ENCODE measurements around the gene TAX1BP3. TPM values are rescaled to one million over a fixed set of nuclear protein-coding genes. Genes with fewer than 3 reads are reported as not detected.

Gene TAX1BP3
- total RNA-seq, 2 donors from 2014 or later = 148 to 195 TPM

DNA sequence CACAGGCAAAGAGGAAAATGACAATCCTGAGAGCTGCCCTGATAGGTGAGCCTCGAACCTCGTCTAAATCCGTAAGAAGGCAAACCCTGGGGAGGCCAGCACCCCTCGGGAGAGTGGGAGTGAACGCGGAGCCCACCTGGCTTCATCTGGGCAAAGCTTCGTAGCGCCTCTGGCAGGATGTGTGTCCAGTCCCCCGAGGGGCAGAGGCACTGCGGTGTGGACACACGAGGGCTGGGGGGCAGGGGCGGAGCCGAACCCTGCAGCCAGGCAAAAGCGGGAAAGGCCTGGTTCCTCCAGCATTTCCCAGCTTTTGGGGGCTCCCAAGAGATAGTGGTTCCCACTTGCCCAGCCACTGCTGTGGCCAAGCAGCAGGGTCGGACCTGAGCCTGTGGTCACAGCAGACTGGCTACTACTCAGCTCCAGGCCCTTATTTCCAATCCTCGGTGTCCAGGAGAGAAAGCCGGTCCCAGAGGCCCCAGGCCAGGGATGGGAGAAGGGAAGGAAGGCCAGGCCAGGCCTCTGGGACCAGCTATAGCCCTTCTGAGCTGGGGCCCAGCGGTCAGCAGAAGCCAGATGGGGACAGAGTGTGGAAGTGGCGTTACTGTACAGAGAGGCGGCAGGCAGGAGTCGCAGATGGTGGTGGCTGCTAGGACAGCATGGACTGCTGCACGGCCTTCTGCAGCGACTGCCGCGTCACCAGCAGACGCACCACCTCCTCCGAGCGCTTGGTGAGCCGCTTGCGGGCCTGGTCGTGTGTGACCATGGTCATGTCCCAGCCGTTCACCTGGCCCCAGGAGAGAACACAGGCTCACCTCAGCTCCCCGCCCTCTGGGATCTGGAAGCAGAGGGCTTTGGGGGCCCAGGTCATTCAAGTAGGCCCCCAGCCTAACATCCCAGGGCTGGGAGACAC is 5.0 kb downstream of the TAX1BP3 start:
- Histone ChIP-seq H3K27ac (no peak overlapping the region), H3K36me3 (peaks cover 7% of the 10 kb centered on the region), H3K4me3 (no peak overlapping the region), H3K27me3 (no peaks in the 10 kb centered on the region), H3K9me3 (no peaks in the 10 kb centered on the region), H3K4me1 (peaks cover 7% of the 10 kb centered on the region), H3K9ac (ENCODE audit: low read depth in 2 of 2, low read length in 2 of 2) (no peak overlapping the region)
- TF ChIP-seq, protein P1, sequence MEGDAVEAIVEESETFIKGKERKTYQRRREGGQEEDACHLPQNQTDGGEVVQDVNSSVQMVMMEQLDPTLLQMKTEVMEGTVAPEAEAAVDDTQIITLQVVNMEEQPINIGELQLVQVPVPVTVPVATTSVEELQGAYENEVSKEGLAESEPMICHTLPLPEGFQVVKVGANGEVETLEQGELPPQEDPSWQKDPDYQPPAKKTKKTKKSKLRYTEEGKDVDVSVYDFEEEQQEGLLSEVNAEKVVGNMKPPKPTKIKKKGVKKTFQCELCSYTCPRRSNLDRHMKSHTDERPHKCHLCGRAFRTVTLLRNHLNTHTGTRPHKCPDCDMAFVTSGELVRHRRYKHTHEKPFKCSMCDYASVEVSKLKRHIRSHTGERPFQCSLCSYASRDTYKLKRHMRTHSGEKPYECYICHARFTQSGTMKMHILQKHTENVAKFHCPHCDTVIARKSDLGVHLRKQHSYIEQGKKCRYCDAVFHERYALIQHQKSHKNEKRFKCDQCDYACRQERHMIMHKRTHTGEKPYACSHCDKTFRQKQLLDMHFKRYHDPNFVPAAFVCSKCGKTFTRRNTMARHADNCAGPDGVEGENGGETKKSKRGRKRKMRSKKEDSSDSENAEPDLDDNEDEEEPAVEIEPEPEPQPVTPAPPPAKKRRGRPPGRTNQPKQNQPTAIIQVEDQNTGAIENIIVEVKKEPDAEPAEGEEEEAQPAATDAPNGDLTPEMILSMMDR (IDR thresholded peaks at IDR 0.05) = no peak
- intact Hi-C loops (cut with DNase I) = no loop called here
- DNase-seq = no peak

DNA sequence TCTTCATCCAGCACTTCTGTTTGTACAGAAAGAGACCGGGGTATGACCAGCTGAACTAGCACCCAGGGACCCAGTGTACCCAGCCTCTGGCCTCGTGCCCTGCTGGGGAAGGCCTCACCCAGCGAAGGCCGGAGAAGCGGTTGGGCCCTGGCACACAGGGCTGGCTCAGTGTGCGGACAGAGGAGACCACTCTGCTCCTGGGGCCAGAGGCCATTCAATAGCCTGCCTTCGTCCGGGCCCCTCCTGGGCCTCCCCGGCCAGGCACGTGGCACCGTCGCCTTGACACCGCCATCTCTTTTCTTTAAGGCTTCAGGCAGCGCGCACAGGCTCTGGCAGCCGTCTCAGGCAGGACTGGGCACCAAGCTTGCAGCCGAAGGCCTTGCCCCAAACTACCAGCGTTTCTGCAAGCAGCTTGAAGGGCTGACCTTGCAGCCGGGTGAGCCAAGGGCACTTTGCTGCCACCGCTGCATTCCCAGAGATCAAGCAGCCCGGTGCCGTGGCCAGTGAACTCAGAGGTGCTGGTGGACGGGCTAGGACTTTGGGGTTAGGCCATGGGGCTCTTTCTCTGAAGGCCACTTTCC is 8.0 kb downstream of the TAX1BP3 start:
- no peaks in the 10 kb centered on the region for H3K4me1 ChIP-seq
- intact Hi-C loops (cut with DNase I) = no loop called here
- H3K27me3 ChIP-seq = no peaks in the 10 kb centered on the region
- H3K9ac ChIP-seq (ENCODE audit: low read depth in 2 of 2, low read length in 2 of 2) = no peak overlapping the region
- H3K27ac ChIP-seq = peak overlapping the region; percentile 18
- no peaks in the 10 kb centered on the region for H3K9me3 ChIP-seq
- TF ChIP-seq, protein P1 (IDR thresholded peaks at IDR 0.05) = no peak
- no peak overlapping the region for H3K4me3 ChIP-seq
- DNase-seq = no peak
- peaks cover 7% of the 10 kb centered on the region for H3K36me3 ChIP-seq

DNA sequence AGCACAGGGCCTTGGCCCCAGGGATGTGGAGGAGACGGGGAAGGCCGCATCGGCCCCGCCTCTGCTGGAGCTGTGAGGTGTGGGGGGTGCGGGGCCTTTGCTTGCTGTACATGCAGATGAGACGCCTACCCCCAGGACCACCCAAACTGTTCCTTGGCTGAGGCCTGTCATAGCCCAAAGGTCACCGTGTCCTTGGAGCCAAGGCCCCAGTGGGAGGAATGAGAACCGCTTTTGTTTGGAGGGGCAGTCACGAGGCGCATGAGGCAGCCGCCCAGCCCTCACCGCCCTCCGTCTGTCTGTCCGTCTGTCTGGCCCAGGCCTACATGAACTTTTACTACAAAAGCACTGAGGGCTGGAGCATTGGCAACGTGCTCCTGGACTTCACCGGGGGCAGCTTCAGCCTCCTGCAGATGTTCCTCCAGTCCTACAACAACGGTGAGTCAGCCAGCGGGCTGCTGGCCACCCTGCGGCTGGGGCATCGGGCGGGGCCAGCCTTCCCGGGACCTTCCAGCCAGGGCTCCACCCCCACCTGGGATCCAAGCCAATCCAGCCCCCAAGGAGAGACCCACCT is 8.8 kb downstream of the TAX1BP3 start:
- TF ChIP-seq, protein P1 (IDR thresholded peaks at IDR 0.05) = no peak
- DNase-seq = peak; percentile 50
- intact Hi-C loops (cut with DNase I) = no loop called here
- Histone ChIP-seq H3K9me3 (no peaks in the 10 kb centered on the region), H3K27ac (peak overlapping the region; percentile 18), H3K27me3 (no peaks in the 10 kb centered on the region), H3K4me3 (no peak overlapping the region), H3K36me3 (peaks cover 5% of the 10 kb centered on the region), H3K9ac (ENCODE audit: low read depth in 2 of 2, low read length in 2 of 2) (no peak overlapping the region), H3K4me1 (no peaks in the 10 kb centered on the region)

DNA sequence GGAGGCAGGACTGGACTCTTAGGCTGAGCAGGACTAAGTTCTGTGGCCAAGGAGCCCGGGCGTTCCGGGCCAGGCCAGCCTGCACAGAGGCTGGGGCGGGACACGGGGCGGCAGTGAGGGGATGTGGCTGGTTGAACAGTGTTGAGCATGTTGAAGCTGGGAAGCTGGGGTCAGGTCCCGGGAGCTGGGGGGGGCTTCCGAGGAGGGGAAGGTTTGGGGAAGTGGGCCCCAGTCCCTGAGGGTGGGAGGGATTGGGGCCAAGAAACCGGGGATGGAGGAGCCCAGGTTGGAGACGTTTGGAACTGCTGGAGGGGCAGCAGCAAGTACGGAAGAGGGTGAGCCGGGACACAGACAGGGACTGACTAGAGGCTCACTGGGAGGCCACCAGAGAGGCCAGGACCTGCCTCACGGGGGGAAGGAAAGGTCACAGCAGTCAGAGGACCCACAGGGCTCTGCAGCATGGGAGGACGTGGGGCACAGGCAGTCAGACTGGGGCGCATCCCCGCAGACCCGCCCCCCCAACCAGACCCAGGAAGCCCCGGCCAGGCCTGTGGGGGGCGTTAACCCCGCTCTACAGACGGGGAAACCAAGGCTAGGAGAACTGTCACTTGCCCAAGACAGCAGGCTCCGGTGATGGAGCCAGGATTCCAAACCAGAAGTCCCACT is 9.5 kb downstream of the TAX1BP3 start:
- H3K36me3 ChIP-seq = no peaks in the 10 kb centered on the region
- intact Hi-C loops (cut with DNase I) = no loop called here
- no peaks in the 10 kb centered on the region for H3K27me3 ChIP-seq
- H3K27ac ChIP-seq = peak overlapping the region; percentile 3
- no peaks in the 10 kb centered on the region for H3K4me1 ChIP-seq
- TF ChIP-seq, protein P1 (IDR thresholded peaks at IDR 0.05) = no peak
- H3K4me3 ChIP-seq = no peak overlapping the region
- peak overlapping the region; percentile 31 to 35 for H3K9ac ChIP-seq (ENCODE audit: low read depth in 2 of 2, low read length in 2 of 2)
- H3K9me3 ChIP-seq = no peaks in the 10 kb centered on the region
- no peak for DNase-seq

All from colonic mucosa (tissue), 4 donors.